GM13976 (cell line): Measurements from ENCODE around the gene GPC6.

Experiments
- DNase-seq: peaks from one replicate; pipeline ENCODE4 v3.0.0; 2012; ENCODE audit warnings: low spot score
- CTCF ChIP-seq: IDR thresholded peaks from 2 replicates; pipeline ENCODE4 v1.5.1; 2012; ENCODE audit warnings: borderline replicate concordance, mild to moderate bottlenecking; ENCODE audit not compliant: insufficient read depth; ENCODE audit errors: extremely low read depth, missing control alignments, control extremely low read depth
- in situ Hi-C: fragments of 300-500 bp; cut with MboI; formaldehyde crosslinking; loops from one replicate; pipeline ENCODE4 v1.12.0; 2022; ENCODE audit warnings: low sequenced_read_pairs, mixed read lengths, inconsistent platforms; ENCODE audit not compliant: unreplicated experiment

Gene GPC6

GRCh38 chr13:94454906-94455305, 1228.3 kb downstream of the GPC6 start:
- no peak for TF ChIP-seq CTCF
- no peak for DNase-seq
- in situ Hi-C loops = no loop called here

- TF ChIP-seq CTCF = no peak
- no peak for DNase-seq
- in situ Hi-C loops = no loop called here
Observed at GRCh38 chr13:94455414-94455813, 1228.8 kb downstream of the GPC6 start.
